ENCODE data around the gene IFIH1.

The IFIH1 gene

GRCh38 chr2:162337868-162338267 is 19.4 kb upstream of the IFIH1 start:
- no peaks in the 10 kb centered on the region for H3K36me3 ChIP-seq (ENCODE audit: control insufficient read depth in 1 of 2, insufficient read depth in 2 of 2, low read depth in 1 of 2, low read length in 2 of 2)
- H2BK5ac ChIP-seq (ENCODE audit: low read depth, low read length, poor library complexity, severe bottlenecking) = no peak overlapping the region
- WGBS = no CpG with 5 or more reads among the region's 2 CpGs
- H2BK12ac ChIP-seq (ENCODE audit: low read length in 2 of 2) = no peak overlapping the region
- H2BK15ac ChIP-seq (ENCODE audit: low read depth, poor library complexity, severe bottlenecking) = no peak overlapping the region
- H4K91ac ChIP-seq (ENCODE audit: low read length) = no peak overlapping the region
- no peak overlapping the region for H2BK120ac ChIP-seq (ENCODE audit: low read depth, low read length)
- H3K9ac ChIP-seq (ENCODE audit: low read length) = no peak overlapping the region
- no peak overlapping the region for H2AFZ ChIP-seq (ENCODE audit: low read depth, low read length)
- H3K9me3 ChIP-seq (ENCODE audit: control insufficient read depth, low read length) = no peaks in the 10 kb centered on the region
- H3K23ac ChIP-seq (ENCODE audit: low read length in 2 of 2) = no peak overlapping the region
- H3K4me1 ChIP-seq (ENCODE audit: control insufficient read depth, insufficient read depth, low read depth, low read length) = no peaks in the 10 kb centered on the region
- H4K8ac ChIP-seq (ENCODE audit: low read length) = no peak overlapping the region
- H3K4me3 ChIP-seq (ENCODE audit: insufficient read depth in 1 of 2, low read depth in 1 of 2, low read length in 2 of 2) = no peak overlapping the region
- no peak overlapping the region for H3K27ac ChIP-seq (ENCODE audit: low read length, poor library complexity, severe bottlenecking)
- no peak overlapping the region for H3K18ac ChIP-seq (ENCODE audit: low read depth in 1 of 2, low read length in 2 of 2)
- H3K4me2 ChIP-seq (ENCODE audit: low read length, poor library complexity, severe bottlenecking) = no peak overlapping the region
- no peak overlapping the region for H2AK5ac ChIP-seq (ENCODE audit: low read length, severe bottlenecking)
- H3K79me1 ChIP-seq (replicated peaks; ENCODE audit: low read length, poor library complexity, severe bottlenecking) = peaks cover 2% of the 10 kb centered on the region
- H3K14ac ChIP-seq (ENCODE audit: low read length in 2 of 2) = no peak overlapping the region
- no peak for DNase-seq
- H3K4ac ChIP-seq (ENCODE audit: low read depth in 1 of 2, low read length in 2 of 2) = no peak overlapping the region
- no peaks in the 10 kb centered on the region for H3K27me3 ChIP-seq (ENCODE audit: control insufficient read depth in 1 of 2, insufficient read depth in 1 of 2, low read length in 2 of 2)

DNA sequence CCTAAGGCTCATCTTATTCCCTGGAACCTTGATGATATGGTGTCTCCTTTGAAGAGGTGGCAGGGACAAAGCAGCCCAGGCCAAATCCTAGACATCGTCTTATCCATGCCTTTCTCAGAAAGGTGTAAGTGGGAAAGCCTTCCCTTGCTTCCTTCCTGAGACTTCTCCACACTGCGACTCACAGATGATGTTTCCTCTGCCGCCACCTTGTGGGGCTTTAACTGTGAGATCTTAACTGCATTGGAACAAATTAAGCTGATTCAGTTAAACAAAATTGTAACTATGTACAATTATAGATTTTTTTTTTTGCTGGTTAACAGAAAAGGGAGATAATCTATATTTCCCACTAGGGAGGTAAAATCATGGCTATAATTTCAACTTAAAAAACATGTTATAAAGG is 15.5 kb upstream of the IFIH1 start:
- H2BK5ac ChIP-seq (ENCODE audit: low read depth, low read length, poor library complexity, severe bottlenecking) = no peak overlapping the region
- 44% methylated on average over 1 of the region's 3 CpGs for WGBS
- no peaks in the 10 kb centered on the region for H3K79me1 ChIP-seq (replicated peaks; ENCODE audit: low read length, poor library complexity, severe bottlenecking)
- no peaks in the 10 kb centered on the region for H3K4me1 ChIP-seq (ENCODE audit: control insufficient read depth, insufficient read depth, low read depth, low read length)
- no peak overlapping the region for H2BK15ac ChIP-seq (ENCODE audit: low read depth, poor library complexity, severe bottlenecking)
- H3K18ac ChIP-seq (ENCODE audit: low read depth in 1 of 2, low read length in 2 of 2) = no peak overlapping the region
- no peak overlapping the region for H2AFZ ChIP-seq (ENCODE audit: low read depth, low read length)
- no peaks in the 10 kb centered on the region for H3K9me3 ChIP-seq (ENCODE audit: control insufficient read depth, low read length)
- no peak overlapping the region for H3K14ac ChIP-seq (ENCODE audit: low read length in 2 of 2)
- no peak overlapping the region for H2AK5ac ChIP-seq (ENCODE audit: low read length, severe bottlenecking)
- H3K4me2 ChIP-seq (ENCODE audit: low read length, poor library complexity, severe bottlenecking) = no peak overlapping the region
- peak; percentile 44 for DNase-seq
- no peak overlapping the region for H3K4me3 ChIP-seq (ENCODE audit: insufficient read depth in 1 of 2, low read depth in 1 of 2, low read length in 2 of 2)
- H3K27me3 ChIP-seq (ENCODE audit: control insufficient read depth in 1 of 2, insufficient read depth in 1 of 2, low read length in 2 of 2) = no peaks in the 10 kb centered on the region
- no peaks in the 10 kb centered on the region for H3K36me3 ChIP-seq (ENCODE audit: control insufficient read depth in 1 of 2, insufficient read depth in 2 of 2, low read depth in 1 of 2, low read length in 2 of 2)
- H3K27ac ChIP-seq (ENCODE audit: low read length, poor library complexity, severe bottlenecking) = no peak overlapping the region
- H2BK12ac ChIP-seq (ENCODE audit: low read length in 2 of 2) = no peak overlapping the region
- no peak overlapping the region for H3K4ac ChIP-seq (ENCODE audit: low read depth in 1 of 2, low read length in 2 of 2)
- no peak overlapping the region for H3K9ac ChIP-seq (ENCODE audit: low read length)
- H4K91ac ChIP-seq (ENCODE audit: low read length) = no peak overlapping the region
- H2BK120ac ChIP-seq (ENCODE audit: low read depth, low read length) = no peak overlapping the region
- no peak overlapping the region for H4K8ac ChIP-seq (ENCODE audit: low read length)
- no peak overlapping the region for H3K23ac ChIP-seq (ENCODE audit: low read length in 2 of 2)

- no peak overlapping the region for H3K27ac ChIP-seq (ENCODE audit: low read length, poor library complexity, severe bottlenecking)
- no peaks in the 10 kb centered on the region for H3K27me3 ChIP-seq (ENCODE audit: control insufficient read depth in 1 of 2, insufficient read depth in 1 of 2, low read length in 2 of 2)
- H4K8ac ChIP-seq (ENCODE audit: low read length) = no peak overlapping the region
- H3K79me1 ChIP-seq (replicated peaks; ENCODE audit: low read length, poor library complexity, severe bottlenecking) = no peaks in the 10 kb centered on the region
- no peak overlapping the region for H2BK5ac ChIP-seq (ENCODE audit: low read depth, low read length, poor library complexity, severe bottlenecking)
- 89% methylated on average over 1 of the region's 1 CpG for WGBS
- H3K36me3 ChIP-seq (ENCODE audit: control insufficient read depth in 1 of 2, insufficient read depth in 2 of 2, low read depth in 1 of 2, low read length in 2 of 2) = no peaks in the 10 kb centered on the region
- H3K14ac ChIP-seq (ENCODE audit: low read length in 2 of 2) = no peak overlapping the region
- no peak overlapping the region for H3K4me3 ChIP-seq (ENCODE audit: insufficient read depth in 1 of 2, low read depth in 1 of 2, low read length in 2 of 2)
- no peak overlapping the region for H2BK120ac ChIP-seq (ENCODE audit: low read depth, low read length)
- no peak overlapping the region for H3K23ac ChIP-seq (ENCODE audit: low read length in 2 of 2)
- H3K18ac ChIP-seq (ENCODE audit: low read depth in 1 of 2, low read length in 2 of 2) = no peak overlapping the region
- no peak overlapping the region for H3K9ac ChIP-seq (ENCODE audit: low read length)
- no peak overlapping the region for H4K91ac ChIP-seq (ENCODE audit: low read length)
- no peaks in the 10 kb centered on the region for H3K4me1 ChIP-seq (ENCODE audit: control insufficient read depth, insufficient read depth, low read depth, low read length)
- no peak overlapping the region for H3K4me2 ChIP-seq (ENCODE audit: low read length, poor library complexity, severe bottlenecking)
- H2BK12ac ChIP-seq (ENCODE audit: low read length in 2 of 2) = no peak overlapping the region
- no peak overlapping the region for H2BK15ac ChIP-seq (ENCODE audit: low read depth, poor library complexity, severe bottlenecking)
- no peak overlapping the region for H3K4ac ChIP-seq (ENCODE audit: low read depth in 1 of 2, low read length in 2 of 2)
- H3K9me3 ChIP-seq (ENCODE audit: control insufficient read depth, low read length) = no peaks in the 10 kb centered on the region
- DNase-seq = no peak
- H2AFZ ChIP-seq (ENCODE audit: low read depth, low read length) = no peak overlapping the region
- no peak overlapping the region for H2AK5ac ChIP-seq (ENCODE audit: low read length, severe bottlenecking)
These were observed 12.4 kb upstream of the IFIH1 start for GRCh38 chr2:162330881-162331280.

- Histone ChIP-seq H3K9ac (ENCODE audit: low read length) (no peak overlapping the region), H3K4me2 (ENCODE audit: low read length, poor library complexity, severe bottlenecking) (no peak overlapping the region), H3K4me1 (ENCODE audit: control insufficient read depth, insufficient read depth, low read depth, low read length) (no peaks in the 10 kb centered on the region), H3K4ac (ENCODE audit: low read depth in 1 of 2, low read length in 2 of 2) (no peak overlapping the region), H3K4me3 (ENCODE audit: insufficient read depth in 1 of 2, low read depth in 1 of 2, low read length in 2 of 2) (no peak overlapping the region), H2BK120ac (ENCODE audit: low read depth, low read length) (no peak overlapping the region), H3K9me3 (ENCODE audit: control insufficient read depth, low read length) (no peaks in the 10 kb centered on the region), H2BK5ac (ENCODE audit: low read depth, low read length, poor library complexity, severe bottlenecking) (no peak overlapping the region), H2AFZ (ENCODE audit: low read depth, low read length) (no peak overlapping the region), H3K18ac (ENCODE audit: low read depth in 1 of 2, low read length in 2 of 2) (no peak overlapping the region), H2AK5ac (ENCODE audit: low read length, severe bottlenecking) (no peak overlapping the region), H4K8ac (ENCODE audit: low read length) (no peak overlapping the region), H3K36me3 (ENCODE audit: control insufficient read depth in 1 of 2, insufficient read depth in 2 of 2, low read depth in 1 of 2, low read length in 2 of 2) (no peaks in the 10 kb centered on the region), H3K27me3 (ENCODE audit: control insufficient read depth in 1 of 2, insufficient read depth in 1 of 2, low read length in 2 of 2) (no peaks in the 10 kb centered on the region), H3K14ac (ENCODE audit: low read length in 2 of 2) (no peak overlapping the region), H4K91ac (ENCODE audit: low read length) (no peak overlapping the region), H3K23ac (ENCODE audit: low read length in 2 of 2) (no peak overlapping the region), H2BK15ac (ENCODE audit: low read depth, poor library complexity, severe bottlenecking) (no peak overlapping the region), H3K79me1 (replicated peaks; ENCODE audit: low read length, poor library complexity, severe bottlenecking) (no peaks in the 10 kb centered on the region), H3K27ac (ENCODE audit: low read length, poor library complexity, severe bottlenecking) (no peak overlapping the region), H2BK12ac (ENCODE audit: low read length in 2 of 2) (no peak overlapping the region)
- WGBS = 95% methylated on average over 9 of the region's 12 CpGs
- no peak for DNase-seq
These were observed 10.1 kb upstream of the IFIH1 start for GRCh38 chr2:162328424-162329157.
